Esophagus (tissue), 2 donors: Measurements from ENCODE around the gene TRERF1. TPM values are rescaled to one million over a fixed set of nuclear protein-coding genes. Genes with fewer than 3 reads are reported as not detected.
"Not testable (repeated sequence)": the region's sequence is repeated elsewhere in the genome, so short reads cannot be mapped to it uniquely, and the experiment has no call there.

ENCODE experiments used
- H3K27ac ChIP-seq, 2 donors: one replicate each; pipeline ENCODE4 v1.5.1; 2013; ENCODE audit warnings: low read depth in 2 of 2, mild to moderate bottlenecking in 2 of 2, inconsistent platforms in 1 of 2, low read length in 1 of 2, moderate library complexity in 1 of 2
- H3K27me3 ChIP-seq, 2 donors: one replicate each; pipeline ENCODE4 v1.6.1; 2013; ENCODE audit warnings: low read length in 2 of 2, control low read depth in 1 of 2, mild to moderate bottlenecking in 1 of 2; ENCODE audit not compliant: insufficient read depth in 2 of 2, control insufficient read depth in 1 of 2
- H3K36me3 ChIP-seq, 2 donors: one replicate each; pipeline ENCODE4 v1.6.1; 2013; ENCODE audit warnings: low read length in 1 of 2; ENCODE audit not compliant: control insufficient read depth in 2 of 2, insufficient read depth in 2 of 2
- H3K4me1 ChIP-seq, 2 donors: one replicate each; pipeline ENCODE4 v1.6.1; 2013; ENCODE audit warnings: low read length in 1 of 2; ENCODE audit not compliant: control insufficient read depth in 2 of 2, insufficient read depth in 2 of 2
- H3K4me3 ChIP-seq, 2 donors: one replicate each; pipeline ENCODE4 v1.5.1; 2013; ENCODE audit warnings: low read length in 2 of 2, mild to moderate bottlenecking in 2 of 2, low read depth in 1 of 2, moderate library complexity in 1 of 2
- H3K9me3 ChIP-seq, 2 donors: one replicate each; pipeline ENCODE4 v1.6.1; 2013; ENCODE audit warnings: mild to moderate bottlenecking in 2 of 2, low read depth in 1 of 2, low read length in 1 of 2, moderate library complexity in 1 of 2; ENCODE audit not compliant: control insufficient read depth in 2 of 2, insufficient read depth in 1 of 2
- WGBS, 2 donors: extraction: QIAGEN DNeasy Blood & Tissue Kit; methylation state at CpG; one replicate each; pipeline ENCODE4 v1.1.7; 2013; 5-methylcytosine and 5-hydroxymethylcytosine counted together
- polyA plus RNA-seq, 2 donors: library from polyadenylated mRNA; stranded (reverse); fragments of 200-250 nt; gene quantifications; one replicate each; pipeline ENCODE4 v1.2.3, GENCODE V29; 2013
- donor health status: healthy with polysubstance abuse.
- donor health status: Bipolar disorder and iron deficiency.

Gene TRERF1
- polyA plus RNA-seq, 2 donors: 4.6 to 8.1 TPM

- no peak overlapping the region for H3K27ac ChIP-seq
- WGBS, 2 donors: 86% methylated on average over 5 of the region's 5 CpGs
- no peaks in the 10 kb centered on the region for H3K27me3 ChIP-seq
These were observed 252.4 kb downstream of the TRERF1 start for GRCh38 chr6:42199106-42199981.

DNA sequence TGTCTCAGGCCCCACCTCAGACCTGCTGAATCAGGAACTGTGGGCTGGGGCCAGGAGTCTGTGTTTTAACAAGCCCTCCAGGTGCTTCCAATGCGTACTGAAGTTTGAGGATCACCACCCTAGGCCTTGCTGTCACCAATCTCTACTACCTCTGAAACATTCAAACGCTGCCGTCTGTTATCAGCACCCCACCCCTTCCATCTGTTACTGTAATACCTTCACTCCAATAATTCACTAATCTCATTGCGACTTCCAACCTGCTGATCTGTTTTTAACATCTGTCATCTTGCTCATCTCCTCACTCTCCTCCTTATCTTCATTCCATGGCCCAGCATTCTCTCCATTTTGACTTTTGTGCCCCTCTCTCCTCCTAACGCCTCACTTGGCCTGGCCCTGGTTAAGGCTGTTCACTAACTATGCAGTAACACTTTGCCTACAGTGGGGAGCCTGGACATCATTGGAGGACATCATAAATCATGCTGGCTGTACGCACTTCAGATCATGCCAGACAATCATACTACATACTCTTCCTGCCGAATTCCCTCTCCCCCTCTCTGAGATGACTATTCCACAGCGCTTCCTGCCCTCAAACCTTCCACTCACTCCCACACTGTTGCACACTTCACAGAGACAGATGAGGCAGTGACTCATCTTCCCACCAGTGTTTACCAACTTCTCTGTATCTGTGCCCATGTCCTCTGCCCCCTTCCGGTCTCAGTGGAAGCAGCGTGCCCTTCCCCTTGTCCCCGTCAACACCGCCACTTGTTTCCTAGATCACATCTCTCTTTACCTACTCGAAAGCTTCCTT, 254.0 kb downstream of the TRERF1 start:
- Histone ChIP-seq H3K4me3 (no peak overlapping the region), H3K9me3 (no peaks in the 10 kb centered on the region), H3K27ac (no peak overlapping the region), H3K4me1 (peaks cover 2 to 7% of the 10 kb centered on the region in 2 donors), H3K27me3 (no peaks in the 10 kb centered on the region), H3K36me3 (no peaks in the 10 kb centered on the region)
- WGBS, 2 donors: 63% methylated on average over 13 of the region's 13 CpGs

More at GRCh38 chr6:42199106-42199981, 252.4 kb downstream of the TRERF1 start:
- H3K9me3 ChIP-seq: no peaks in the 10 kb centered on the region
- H3K36me3 ChIP-seq: no peaks in the 10 kb centered on the region
- H3K4me3 ChIP-seq: no peak overlapping the region
- H3K4me1 ChIP-seq: peaks cover 2 to 7% of the 10 kb centered on the region in 2 donors

GRCh38 chr6:42195415-42195814, 256.3 kb downstream of the TRERF1 start:
- Histone ChIP-seq H3K4me3 (no peak overlapping the region), H3K9me3 (no peaks in the 10 kb centered on the region), H3K27me3 (no peaks in the 10 kb centered on the region), H3K4me1 (peaks cover 2 to 5% of the 10 kb centered on the region in 2 donors), H3K36me3 (no peaks in the 10 kb centered on the region), H3K27ac (no peak overlapping the region)
- WGBS, 2 donors: 91 to 94% methylated on average over 4 of the region's 4 CpGs

DNA sequence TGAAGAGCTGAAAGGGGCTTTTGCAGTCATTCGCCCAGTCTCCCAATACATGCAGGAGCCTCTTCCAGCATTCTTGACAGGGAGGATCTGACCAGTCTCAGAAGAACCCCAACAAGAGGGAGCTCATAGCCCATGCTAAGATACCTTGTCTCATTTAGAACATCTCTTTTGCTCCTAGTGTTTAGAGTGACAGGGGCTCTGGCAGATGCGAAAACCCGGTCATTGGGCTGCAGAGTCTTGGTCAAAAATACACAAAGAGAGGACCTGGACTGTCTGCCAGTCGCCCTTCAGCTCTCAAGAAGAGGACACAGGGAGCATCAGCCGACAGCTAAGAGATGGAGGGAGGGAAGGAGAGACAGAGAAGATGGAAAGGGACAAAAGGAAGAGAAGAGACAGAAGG, 257.7 kb downstream of the TRERF1 start:
- 91 to 93% methylated on average over 5 of the region's 5 CpGs for WGBS, 2 donors
- Histone ChIP-seq H3K27me3 (no peaks in the 10 kb centered on the region), H3K9me3 (no peaks in the 10 kb centered on the region), H3K36me3 (no peaks in the 10 kb centered on the region), H3K27ac (no peak overlapping the region), H3K4me3 (no peak overlapping the region), H3K4me1 (peaks cover 2 to 5% of the 10 kb centered on the region in 2 donors)

- Histone ChIP-seq H3K27ac (peak overlapping the region in 1 of 2 donors; percentile 24), H3K36me3 (no peaks in the 10 kb centered on the region), H3K4me1 (peaks cover 2 to 5% of the 10 kb centered on the region in 2 donors), H3K27me3 (no peaks in the 10 kb centered on the region), H3K4me3 (no peak overlapping the region), H3K9me3 (no peaks in the 10 kb centered on the region)
- 29 to 44% methylated on average over 8 of the region's 8 CpGs for WGBS, 2 donors
These were observed 258.2 kb downstream of the TRERF1 start for GRCh38 chr6:42193491-42193894.

- H3K27me3 ChIP-seq, H3K4me1 ChIP-seq, H3K27ac ChIP-seq, H3K4me3 ChIP-seq, H3K36me3 ChIP-seq, H3K9me3 ChIP-seq: not testable (repeated sequence)
- 81 to 94% methylated on average over 5 of the region's 5 CpGs for WGBS, 2 donors
These were observed 259.3 kb downstream of the TRERF1 start for GRCh38 chr6:42192385-42192784.

DNA sequence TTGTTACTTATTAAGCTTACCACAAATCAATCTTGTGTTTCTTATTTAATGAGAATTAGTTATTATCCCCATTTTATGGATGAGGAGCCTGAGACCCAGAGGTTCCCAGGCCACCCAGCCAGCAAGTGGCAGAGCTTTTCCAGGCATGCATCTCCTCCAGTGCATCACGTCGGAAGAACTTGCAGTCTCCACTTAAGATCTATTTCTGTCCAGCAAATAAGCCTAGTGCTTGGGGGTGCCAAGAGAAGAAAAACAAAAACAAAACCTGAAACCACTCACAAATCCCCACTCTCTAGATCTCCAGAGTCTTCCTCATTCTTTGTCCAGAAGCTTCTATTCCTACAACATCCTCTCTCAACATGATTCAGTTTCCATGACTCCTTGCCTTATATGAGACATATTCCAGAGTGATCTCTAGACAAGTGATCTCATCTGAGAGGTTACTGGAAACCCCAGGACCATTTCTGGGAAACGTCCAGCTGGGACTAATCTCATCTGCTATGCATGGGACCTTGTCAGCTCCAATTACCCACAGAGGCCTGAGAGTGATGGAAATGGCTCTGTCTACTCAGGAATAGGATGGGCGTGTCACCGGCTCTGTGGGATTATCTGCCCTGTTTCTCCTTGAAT, 261.1 kb downstream of the TRERF1 start:
- Histone ChIP-seq H3K4me3 (no peak overlapping the region), H3K27me3 (no peaks in the 10 kb centered on the region), H3K9me3 (no peaks in the 10 kb centered on the region), H3K27ac (no peak overlapping the region), H3K36me3 (no peaks in the 10 kb centered on the region), H3K4me1 (no peaks in the 10 kb centered on the region)
- WGBS, 2 donors: 69 to 73% methylated on average over 5 of the region's 5 CpGs

DNA sequence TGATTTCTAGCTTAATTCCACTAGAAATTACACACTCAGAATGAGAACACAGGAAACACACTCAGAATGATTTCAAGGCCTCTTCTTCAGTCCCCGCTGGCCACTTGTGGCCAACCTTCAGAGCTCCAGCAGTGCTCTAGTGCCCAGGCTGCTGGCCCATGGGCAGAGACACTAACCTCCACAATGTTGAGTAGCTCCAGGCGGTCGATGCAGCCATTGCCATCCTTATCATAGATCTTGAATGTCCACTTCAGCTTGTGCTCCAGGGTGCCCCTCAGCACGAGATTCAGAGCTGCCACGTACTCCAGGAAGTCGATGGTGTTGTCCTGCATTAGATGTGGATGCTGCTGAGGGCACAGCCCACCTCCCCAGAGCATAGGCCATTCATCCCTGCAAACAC, 263.3 kb downstream of the TRERF1 start:
- Histone ChIP-seq H3K9me3 (no peaks in the 10 kb centered on the region), H3K27me3 (no peaks in the 10 kb centered on the region), H3K4me3 (no peak overlapping the region), H3K4me1 (no peaks in the 10 kb centered on the region), H3K36me3 (peaks cover 0 to 3% of the 10 kb centered on the region in 2 donors), H3K27ac (no peak overlapping the region)
- 73 to 87% methylated on average over 6 of the region's 6 CpGs for WGBS, 2 donors

DNA sequence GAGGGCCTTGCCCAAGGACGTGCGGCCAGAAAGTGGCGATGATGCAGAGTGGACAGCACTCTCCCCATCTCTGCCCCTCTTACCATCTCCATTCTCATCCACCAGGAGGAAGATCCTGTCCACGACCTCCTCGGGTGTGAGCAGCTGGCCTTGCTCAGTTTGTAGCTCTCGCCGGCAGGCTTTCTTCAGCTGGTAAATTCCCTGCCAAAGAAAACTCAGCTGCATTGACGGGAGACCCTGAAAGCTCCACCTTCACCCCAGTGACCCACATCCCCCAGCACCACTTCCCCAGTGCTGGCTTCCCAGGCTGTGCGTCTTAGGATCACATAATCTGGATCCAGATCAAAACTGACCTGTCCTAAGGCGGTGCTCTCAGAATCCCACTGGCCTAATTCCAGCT, 266.1 kb downstream of the TRERF1 start:
- Histone ChIP-seq H3K36me3 (peaks cover 0 to 3% of the 10 kb centered on the region in 2 donors), H3K27ac (no peak overlapping the region), H3K27me3 (no peaks in the 10 kb centered on the region), H3K9me3 (no peaks in the 10 kb centered on the region), H3K4me1 (no peaks in the 10 kb centered on the region), H3K4me3 (no peak overlapping the region)
- 70% methylated on average over 10 of the region's 10 CpGs for WGBS, 2 donors
